H1 (cell line): ENCODE results near the gene CEP128. TPM values are rescaled to one million over a fixed set of nuclear protein-coding genes. Genes with fewer than 3 reads are reported as not detected.

Source experiments
- CTCF ChIA-PET: fragments of 300-600 bp; sonication (Branson Sonifier 250); formaldehyde crosslinking; loops from one replicate; lab custom pipeline; 2021; ENCODE audit not compliant: partially characterized antibody; lab: Charles Lee
- POLR2A ChIA-PET: fragments of 300-600 bp; sonication (Branson Sonifier 250); formaldehyde crosslinking; loops from one replicate; lab custom pipeline; 2021; ENCODE audit warnings: inconsistent platforms; ENCODE audit not compliant: partially characterized antibody; lab: Charles Lee
- DNase-seq, 2 experiments: peaks; one replicate each; pipeline versions ENCODE4 v3.0.0 to v3.0.0-alpha.2; 2010 to 2022; ENCODE audit warnings: low spot score in 2 of 2, low read depth in 1 of 2, mixed read lengths in 1 of 2
- FAIRE-seq: peaks from 2 replicates; lab custom pipeline; 2011; peaks lifted over from hg19 to GRCh38; lab: Jason Lieb, UNC
- H2AFZ ChIP-seq: 2 replicates; pipeline ENCODE4 v1.8.1; 2012; ENCODE audit warnings: low read length, inconsistent platforms
- H2AK5ac ChIP-seq: 2 replicates; pipeline ENCODE4 v1.6.1; 2013; ENCODE audit warnings: low read depth, low read length
- H2BK120ac ChIP-seq: replicated peaks from 2 replicates; pipeline ENCODE3; 2013; ENCODE audit warnings: low read depth, low read length, inconsistent platforms
- H2BK12ac ChIP-seq: 2 replicates; pipeline ENCODE4 v1.6.1; 2013; ENCODE audit warnings: low read depth, low read length
- H2BK15ac ChIP-seq: 2 replicates; pipeline ENCODE4 v1.6.1; 2013; ENCODE audit warnings: low read length
- H2BK20ac ChIP-seq: 2 replicates; pipeline ENCODE4 v1.6.1; 2013; ENCODE audit warnings: low read length
- H2BK5ac ChIP-seq: 2 replicates; pipeline ENCODE4 v1.6.1; 2013; ENCODE audit warnings: low read depth, low read length
- H3K14ac ChIP-seq: 2 replicates; pipeline ENCODE4 v1.6.1; 2013; ENCODE audit warnings: inconsistent platforms; ENCODE audit not compliant: insufficient read length
- H3K18ac ChIP-seq: 2 replicates; pipeline ENCODE4 v1.6.1; 2013; ENCODE audit warnings: low read length; ENCODE audit errors: extremely low read depth
- H3K23ac ChIP-seq: 2 replicates; pipeline ENCODE4 v1.6.1; 2013; ENCODE audit warnings: inconsistent platforms; ENCODE audit not compliant: insufficient read length
- H3K23me2 ChIP-seq: 2 replicates; pipeline ENCODE4 v1.6.1; 2013; ENCODE audit warnings: low read depth, low read length
- H3K27ac ChIP-seq: 2 replicates; pipeline ENCODE4 v1.6.1; 2011; ENCODE audit warnings: low read depth, low read length, inconsistent platforms
- H3K27me3 ChIP-seq, 4 experiments: replicated peaks in 1 of 4; 1 replicate in 1 of 4; 2 replicates in 3 of 4; pipeline versions ENCODE4 v1.6.1 to v1.8.1; 2011 to 2013; ENCODE audit warnings: low read length in 3 of 4, mild to moderate bottlenecking in 3 of 4, inconsistent platforms in 2 of 4, mixed read lengths in 2 of 4, moderate library complexity in 1 of 4; ENCODE audit not compliant: control insufficient read depth in 3 of 4, insufficient read depth in 3 of 4; ENCODE audit errors: extremely low read depth in 1 of 4
- H3K36me3 ChIP-seq, 4 experiments: 2 replicates each; pipeline versions ENCODE4 v1.6.1 to v1.8.1; 2011 to 2013; ENCODE audit warnings: mild to moderate bottlenecking in 4 of 4, low read length in 3 of 4, moderate library complexity in 2 of 4, control low read depth in 1 of 4, inconsistent platforms in 1 of 4; ENCODE audit not compliant: insufficient read depth in 4 of 4, control insufficient read depth in 2 of 4
- H3K4ac ChIP-seq: replicated peaks from 2 replicates; pipeline ENCODE3; 2013; ENCODE audit warnings: low read length, low read depth, mixed read lengths, inconsistent platforms; ENCODE audit not compliant: insufficient read length
- H3K4me1 ChIP-seq, 4 experiments: replicated peaks in 1 of 4; 1 replicate in 1 of 4; 2 replicates in 3 of 4; pipeline versions ENCODE4 v1.6.1 to v1.8.1; 2011 to 2013; ENCODE audit warnings: low read length in 3 of 4, inconsistent platforms in 2 of 4, mixed read lengths in 1 of 4; ENCODE audit not compliant: insufficient read depth in 4 of 4, control insufficient read depth in 3 of 4
- H3K4me2 ChIP-seq, 2 experiments: 2 replicates each; pipeline versions ENCODE4 v1.6.1 to v1.8.1; 2011 to 2013; ENCODE audit warnings: low read depth in 2 of 2, low read length in 2 of 2, control low read depth in 1 of 2, inconsistent platforms in 1 of 2, mild to moderate bottlenecking in 1 of 2; ENCODE audit not compliant: insufficient read depth in 1 of 2
- H3K4me3 ChIP-seq, 4 experiments: fragments of 200-600, 300-600 bp in 1 of 4; sonication (generic), shearing (Covaris generic), sonication (Bioruptor Twin) in 1 of 4; 2 replicates each; pipeline versions ENCODE4 v1.5.1 to v1.8.1; 2011 to 2016; ENCODE audit warnings: low read length in 4 of 4, low read depth in 3 of 4, control low read depth in 2 of 4, inconsistent platforms in 2 of 4, mild to moderate bottlenecking in 2 of 4, mixed read lengths in 1 of 4, moderate library complexity in 1 of 4; ENCODE audit not compliant: insufficient read depth in 2 of 4; ENCODE audit errors: extremely low read depth in 1 of 4
- H3K56ac ChIP-seq: replicated peaks from 2 replicates; pipeline ENCODE3; 2013; ENCODE audit warnings: low read depth, mild to moderate bottlenecking, mixed read lengths, low read length, inconsistent platforms; ENCODE audit not compliant: insufficient read length
- H3K79me1 ChIP-seq: 2 replicates; pipeline ENCODE4 v1.6.1; 2013; ENCODE audit warnings: low read depth, low read length, control low read depth
- H3K79me2 ChIP-seq, 2 experiments: 2 replicates each; pipeline versions ENCODE4 v1.6.1 to v1.8.1; 2012 to 2013; ENCODE audit warnings: low read length in 2 of 2, mild to moderate bottlenecking in 2 of 2, inconsistent platforms in 1 of 2; ENCODE audit not compliant: insufficient read depth in 2 of 2, control insufficient read depth in 1 of 2
- H3K9ac ChIP-seq, 4 experiments: replicated peaks in 1 of 4; 1 replicate in 1 of 4; 2 replicates in 3 of 4; pipeline versions ENCODE4 v1.6.1 to v1.8.1; 2011 to 2013; ENCODE audit warnings: low read depth in 3 of 4, low read length in 3 of 4, control low read depth in 2 of 4, mild to moderate bottlenecking in 2 of 4, moderate library complexity in 2 of 4, inconsistent platforms in 1 of 4; ENCODE audit errors: extremely low read depth in 1 of 4
- H3K9me3 ChIP-seq, 2 experiments: 2 replicates each; pipeline versions ENCODE4 v1.6.1 to v1.8.1; 2012 to 2013; ENCODE audit warnings: mild to moderate bottlenecking in 2 of 2, moderate library complexity in 2 of 2, control low read depth in 1 of 2, inconsistent platforms in 1 of 2, low read depth in 1 of 2, low read length in 1 of 2, mixed read lengths in 1 of 2; ENCODE audit not compliant: insufficient read depth in 2 of 2
- H4K20me1 ChIP-seq, 2 experiments: replicated peaks in 1 of 2; 2 replicates each; pipeline versions ENCODE3 to v1.8.1; 2011 to 2013; ENCODE audit warnings: inconsistent platforms in 2 of 2, low read length in 2 of 2, mild to moderate bottlenecking in 1 of 2; ENCODE audit not compliant: insufficient read depth in 2 of 2, control insufficient read depth in 1 of 2
- H4K5ac ChIP-seq: 2 replicates; pipeline ENCODE4 v1.6.1; 2013; ENCODE audit warnings: low read length, low read depth, mixed read lengths, inconsistent platforms; ENCODE audit not compliant: insufficient read length
- H4K8ac ChIP-seq: 2 replicates; pipeline ENCODE4 v1.8.0; 2013; ENCODE audit warnings: mild to moderate bottlenecking, moderate library complexity, low read length, inconsistent platforms; ENCODE audit not compliant: insufficient read depth; ENCODE audit errors: extremely low read depth
- H4K91ac ChIP-seq: replicated peaks from 2 replicates; pipeline ENCODE3; 2013; ENCODE audit warnings: low read length, mixed read lengths, inconsistent platforms; ENCODE audit not compliant: insufficient read length
- EGR1 ChIP-seq: IDR thresholded peaks from 2 replicates; pipeline ENCODE4 v1.6.1; 2011; ENCODE audit warnings: low read depth, low read length, borderline replicate concordance
- EP300 ChIP-seq, 2 experiments: IDR thresholded peaks; 1 replicate in 1 of 2; 2 replicates in 1 of 2; pipeline ENCODE4 v1.6.1; 2011 to 2012; ENCODE audit warnings: low read depth in 2 of 2, low read length in 2 of 2, mild to moderate bottlenecking in 2 of 2, borderline replicate concordance in 1 of 2, inconsistent platforms in 1 of 2, moderate library complexity in 1 of 2
- GABPA ChIP-seq: IDR thresholded peaks from 2 replicates; pipeline ENCODE4 v1.6.1; 2011; ENCODE audit warnings: mild to moderate bottlenecking, low read length, moderate library complexity, borderline replicate concordance; ENCODE audit not compliant: insufficient read depth
- KDM1A ChIP-seq: fragments of 200-600, 300-600 bp; sonication (generic); IDR thresholded peaks from 2 replicates; pipeline ENCODE4 v1.7.1; 2016; ENCODE audit warnings: mild to moderate bottlenecking, low read length, borderline replicate concordance
- NANOG ChIP-seq: IDR thresholded peaks from 2 replicates; pipeline ENCODE4 v1.6.1; 2011; ENCODE audit warnings: low read length, low read depth, mild to moderate bottlenecking, inconsistent platforms; ENCODE audit not compliant: insufficient read depth, poor library complexity, severe bottlenecking
- NRF1 ChIP-seq: IDR thresholded peaks from 2 replicates; pipeline ENCODE4 v1.6.1; 2011; ENCODE audit warnings: mild to moderate bottlenecking, low read depth, low read length, improper control_type of control experiment
- POLR2A ChIP-seq, 2 experiments: IDR thresholded peaks; 1 replicate in 1 of 2; 2 replicates in 1 of 2; pipeline ENCODE4 v1.6.1; 2011; ENCODE audit warnings: low read depth in 2 of 2, low read length in 2 of 2, mild to moderate bottlenecking in 2 of 2; ENCODE audit errors: control extremely low read depth in 1 of 2
- RBBP5 ChIP-seq: IDR thresholded peaks from 2 replicates; pipeline ENCODE4 v1.7.1; 2012; ENCODE audit warnings: low read depth, mild to moderate bottlenecking, inconsistent platforms, low read length, moderate library complexity, borderline replicate concordance
- SAP30 ChIP-seq: fragments of 300-600 bp; sonication (generic); IDR thresholded peaks from 2 replicates; pipeline ENCODE4 v1.7.1; 2012; ENCODE audit warnings: low read length, moderate library complexity, mild to moderate bottlenecking, inconsistent platforms; ENCODE audit not compliant: insufficient read depth, insufficient replicate concordance
- SP1 ChIP-seq: IDR thresholded peaks from 2 replicates; pipeline ENCODE4 v1.6.1; 2011; ENCODE audit warnings: low read depth, low read length
- SP4 ChIP-seq: IDR thresholded peaks from 2 replicates; pipeline ENCODE4 v1.6.1; 2012; ENCODE audit warnings: low read length, inconsistent platforms
- TCF12 ChIP-seq: IDR thresholded peaks from 2 replicates; pipeline ENCODE4 v1.6.1; 2011; ENCODE audit warnings: low read depth, mild to moderate bottlenecking, low read length
- TEAD4 ChIP-seq: IDR thresholded peaks from 2 replicates; pipeline ENCODE4 v1.6.1; 2012; ENCODE audit warnings: low read depth, low read length, inconsistent platforms, mixed read lengths
- YY1 ChIP-seq: IDR thresholded peaks from 2 replicates; pipeline ENCODE4 v1.6.1; 2011; ENCODE audit warnings: low read depth, mild to moderate bottlenecking, low read length
- WGBS, 2 experiments: shearing (Covaris generic) in 1 of 2; methylation state at CpG; one replicate each; pipeline versions ENCODE4 v1.1.6 to v1.1.7; 2013 to 2015; ENCODE audit warnings: low lambda C conversion rate in 2 of 2, mixed read lengths in 2 of 2, inconsistent platforms in 1 of 2, low coverage in 1 of 2, missing lambda C conversion rate in 1 of 2; ENCODE audit not compliant: insufficient replicate concordance in 2 of 2, insufficient coverage in 1 of 2, insufficient read length in 1 of 2; ENCODE audit errors: extremely low coverage in 1 of 2, missing lambda C conversion rate in 1 of 2; 5-methylcytosine and 5-hydroxymethylcytosine counted together
- polyA plus RNA-seq, 7 experiments: library from polyadenylated mRNA; depleted of rRNA in 3 of 7; stranded (reverse) in 5 of 7; unstranded in 2 of 7; fragments of >200 nt in 5 of 7; fragments of 200-250 nt in 2 of 7; gene quantifications; 1 replicate in 5 of 7; 2 replicates in 1 of 7; 4 replicates in 1 of 7; pipeline versions ENCODE4 v1.2.1 to v1.2.3, GENCODE V29; 2011 to 2013; ENCODE audit warnings: missing spikeins in 2 of 7, mixed read lengths in 2 of 7
- total RNA-seq: library from RNA; stranded (reverse); fragmentation: NEBNext Ultra II Directional; extraction: Animal tissue kit (Norgen Biotek cat#: 25700); gene quantifications from 2 replicates; pipeline ENCODE4 v1.2.1, GENCODE V29; 2021
- TF ChIP-seq, protein P1 (sequence below): IDR thresholded peaks from 2 replicates; pipeline ENCODE4 v1.6.1; 2012; ENCODE audit warnings: inconsistent platforms

CEP128 gene
- total and polyA plus RNA-seq, 2 of the 8 experiments (the other 6 are each of a cell fraction or from before 2014, with no cell fraction given), result 1.9 to 17.0 TPM

- no peaks in the 10 kb centered on the region for H3K23me2 ChIP-seq
- no peak overlapping the region for H2BK15ac ChIP-seq
- no peak overlapping the region for H4K91ac ChIP-seq
- no peaks in the 10 kb centered on the region; a peak in 1 of 7 replicates for H3K4me1 ChIP-seq
- H3K79me1 ChIP-seq, result no peaks in the 10 kb centered on the region
- no peaks in the 10 kb centered on the region for H4K20me1 ChIP-seq
- H3K56ac ChIP-seq, result no peak overlapping the region
- no peak overlapping the region for H2AFZ ChIP-seq
- H2BK20ac ChIP-seq, result no peak overlapping the region
- no peak overlapping the region for H3K23ac ChIP-seq
- no peak overlapping the region for H4K8ac ChIP-seq
- H3K27ac ChIP-seq, result no peak overlapping the region
- no peaks in the 10 kb centered on the region for H3K36me3 ChIP-seq
- no peak overlapping the region for H3K4me2 ChIP-seq
- H3K9me3 ChIP-seq, result no peaks in the 10 kb centered on the region
- H2BK5ac ChIP-seq, result no peak overlapping the region
- H2BK12ac ChIP-seq, result no peak overlapping the region
- POLR2A ChIA-PET, result no interaction called here
- no peak overlapping the region for H3K4ac ChIP-seq
- FAIRE-seq (no peak), DNase-seq (no peak)
- no peak overlapping the region for H4K5ac ChIP-seq
- no peak overlapping the region for H2AK5ac ChIP-seq
- H3K18ac ChIP-seq, result no peak overlapping the region
- H2BK120ac ChIP-seq, result no peak overlapping the region
- 95% methylated on average over 2 of the region's 2 CpGs; no CpG with 5 or more reads in 1 of the 2 experiments for WGBS, 2 experiments
- H3K9ac ChIP-seq, result no peak overlapping the region
- H3K14ac ChIP-seq, result no peak overlapping the region
- H3K79me2 ChIP-seq, result no peaks in the 10 kb centered on the region
- H3K4me3 ChIP-seq, result no peak overlapping the region
- CTCF ChIA-PET, result interaction anchor here (0.6 kb wide), 1 partner anchor 429 kb away, joined by 5 read pairs; no protein-coding TSS in a partner anchor
- H3K27me3 ChIP-seq, result no peaks in the 10 kb centered on the region
- TF ChIP-seq TEAD4 (no peak), TCF12 (no peak), RBBP5 (no peak), EP300 (IDR thresholded peaks at IDR 0.05; ENCODE audit: borderline replicate concordance in 1 of 2, low read depth in 2 of 2, low read length in 2 of 2) (no peak), GABPA (no peak), SP4 (no peak), NRF1 (no peak), KDM1A (no peak), NANOG (no peak), POLR2A (IDR thresholded peaks at IDR 0.05; ENCODE audit: control extremely low read depth in 1 of 2, low read depth in 2 of 2, low read length in 2 of 2) (no peak), SAP30 (no peak), YY1 (no peak), EGR1 (no peak), SP1 (no peak)
- TF ChIP-seq, protein P1, sequence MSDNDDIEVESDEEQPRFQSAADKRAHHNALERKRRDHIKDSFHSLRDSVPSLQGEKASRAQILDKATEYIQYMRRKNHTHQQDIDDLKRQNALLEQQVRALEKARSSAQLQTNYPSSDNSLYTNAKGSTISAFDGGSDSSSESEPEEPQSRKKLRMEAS, result no peak
These were observed 277.0 kb downstream of the CEP128 start for GRCh38 chr14:80664576-80664975.
